SU-DHL-6 (cell line): ENCODE measurements around the gene DDR2.

Experiments used
- CTCF ChIP-seq: fragments of 200-600 bp; sonication (generic); IDR thresholded peaks from one replicate; pipeline ENCODE4 v1.5.1; 2017; ENCODE audit warnings: antibody characterized with exemption, mild to moderate bottlenecking, low read length, moderate library complexity; ENCODE audit not compliant: insufficient read depth, poor library complexity, severe bottlenecking
- EZH2phosphoT487 ChIP-seq: fragments of 200-600 bp; sonication (generic), shearing (Covaris generic); conservative IDR thresholded peaks from 2 replicates; pipeline ENCODE4 v1.6.1; 2018; ENCODE audit warnings: mild to moderate bottlenecking, antibody characterized with exemption, low read length, moderate library complexity, mixed read lengths

GRCh38 chr1:162590686-162591085 is 41.6 kb upstream of the DDR2 start:
- TF ChIP-seq CTCF (no peak), EZH2phosphoT487 (no peak)
